LNCAP (cell line): ENCODE measurements around the gene C2orf72.

Experiments
- TF ChIP-seq, protein P1 (sequence below): fragments of 450-650 bp; IDR thresholded peaks from 2 replicates; pipeline ENCODE4 v1.5.1; 2017; ENCODE audit warnings: mild to moderate bottlenecking

C2orf72 gene

DNA sequence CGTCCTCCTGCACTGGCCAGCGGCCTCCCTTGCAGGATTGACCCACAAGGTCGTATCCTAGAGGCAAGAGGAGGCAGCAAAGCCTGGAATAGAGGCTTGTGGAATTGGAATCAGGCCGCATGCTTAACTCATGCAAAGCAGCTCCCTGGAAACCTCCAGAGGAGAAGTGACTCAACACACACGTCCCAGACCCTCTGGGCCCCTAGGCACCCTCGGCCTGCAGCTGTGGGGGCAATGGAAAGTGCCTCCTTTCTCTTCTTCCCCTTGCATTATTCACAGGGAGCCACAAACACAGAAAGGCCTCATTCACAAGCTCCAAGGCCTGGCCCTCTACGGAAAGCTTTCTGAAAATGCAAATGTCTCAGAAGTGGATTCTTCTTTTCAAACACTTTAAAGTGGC, 21.8 kb upstream of the C2orf72 start:
- TF ChIP-seq, protein P1, sequence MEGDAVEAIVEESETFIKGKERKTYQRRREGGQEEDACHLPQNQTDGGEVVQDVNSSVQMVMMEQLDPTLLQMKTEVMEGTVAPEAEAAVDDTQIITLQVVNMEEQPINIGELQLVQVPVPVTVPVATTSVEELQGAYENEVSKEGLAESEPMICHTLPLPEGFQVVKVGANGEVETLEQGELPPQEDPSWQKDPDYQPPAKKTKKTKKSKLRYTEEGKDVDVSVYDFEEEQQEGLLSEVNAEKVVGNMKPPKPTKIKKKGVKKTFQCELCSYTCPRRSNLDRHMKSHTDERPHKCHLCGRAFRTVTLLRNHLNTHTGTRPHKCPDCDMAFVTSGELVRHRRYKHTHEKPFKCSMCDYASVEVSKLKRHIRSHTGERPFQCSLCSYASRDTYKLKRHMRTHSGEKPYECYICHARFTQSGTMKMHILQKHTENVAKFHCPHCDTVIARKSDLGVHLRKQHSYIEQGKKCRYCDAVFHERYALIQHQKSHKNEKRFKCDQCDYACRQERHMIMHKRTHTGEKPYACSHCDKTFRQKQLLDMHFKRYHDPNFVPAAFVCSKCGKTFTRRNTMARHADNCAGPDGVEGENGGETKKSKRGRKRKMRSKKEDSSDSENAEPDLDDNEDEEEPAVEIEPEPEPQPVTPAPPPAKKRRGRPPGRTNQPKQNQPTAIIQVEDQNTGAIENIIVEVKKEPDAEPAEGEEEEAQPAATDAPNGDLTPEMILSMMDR: no peak

DNA sequence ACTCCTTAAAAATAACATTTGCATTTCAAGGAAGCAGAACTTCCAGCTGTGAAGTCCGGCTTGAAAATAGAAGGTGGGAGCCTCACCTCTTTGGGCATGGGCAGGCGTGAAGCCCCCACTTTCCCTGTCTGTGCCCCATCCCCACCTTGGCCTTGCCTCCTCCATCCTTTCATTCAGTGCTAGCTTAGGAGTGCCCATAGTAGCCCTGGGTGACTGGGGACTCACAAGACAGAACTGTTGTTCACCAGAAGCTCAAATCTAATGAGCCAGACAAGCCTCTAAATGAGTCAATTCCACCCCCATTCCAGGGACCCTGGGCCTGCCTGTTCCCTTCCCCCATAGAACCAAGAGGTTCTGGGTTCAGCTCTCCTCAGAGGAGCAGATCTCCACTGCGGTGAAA, 21.4 kb upstream of the C2orf72 start:
- TF ChIP-seq, protein P1: no peak

DNA sequence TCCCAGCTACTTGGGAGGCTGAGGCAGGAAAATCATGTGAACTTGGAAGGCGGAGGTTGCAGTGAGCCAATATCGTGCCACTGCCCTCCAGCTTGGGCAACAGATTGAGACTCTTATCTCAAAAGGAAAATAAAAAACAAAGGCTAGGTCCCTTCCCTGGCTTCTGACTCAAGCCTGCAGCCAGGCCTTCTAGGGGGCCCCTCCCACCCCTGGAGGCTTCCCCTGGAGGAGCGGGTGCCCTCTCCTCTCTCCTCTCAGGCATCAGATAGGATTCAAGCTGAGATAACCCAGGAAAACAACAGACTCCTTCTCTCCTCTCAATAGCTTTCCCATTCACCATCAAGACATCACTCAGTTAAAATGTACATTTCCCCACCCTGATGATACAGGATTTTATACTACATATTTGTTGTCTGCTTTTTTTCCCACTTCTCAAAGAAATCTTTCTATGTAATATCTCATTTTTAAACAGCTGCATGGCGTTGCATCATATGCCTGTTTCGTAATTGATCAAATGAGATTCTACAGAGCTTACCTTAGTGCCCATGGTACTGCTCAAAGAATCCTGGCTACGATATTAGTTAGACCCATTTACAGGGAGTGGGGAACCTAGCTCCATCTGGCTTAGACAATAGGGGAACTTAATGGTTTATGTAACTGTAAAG, 20.6 kb upstream of the C2orf72 start:
- TF ChIP-seq, protein P1: no peak

DNA sequence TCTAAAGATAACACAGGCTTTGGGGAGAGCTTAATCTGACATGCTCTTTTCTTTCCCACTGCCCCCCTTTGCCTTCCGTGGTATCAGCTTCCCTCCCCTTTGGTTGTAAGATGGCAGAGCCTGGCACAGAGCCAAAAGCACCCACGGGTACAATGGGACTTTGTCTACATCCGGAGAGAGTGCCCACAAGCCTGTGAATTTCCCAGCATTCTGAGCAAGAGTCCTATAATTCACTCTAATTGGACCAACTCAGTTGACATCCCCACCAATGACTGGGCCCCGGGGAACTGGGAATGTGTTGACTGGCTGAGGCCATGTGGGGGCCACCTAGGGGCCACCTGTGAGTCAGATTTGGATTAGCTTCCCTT, 20.1 kb upstream of the C2orf72 start:
- TF ChIP-seq, protein P1: no peak

DNA sequence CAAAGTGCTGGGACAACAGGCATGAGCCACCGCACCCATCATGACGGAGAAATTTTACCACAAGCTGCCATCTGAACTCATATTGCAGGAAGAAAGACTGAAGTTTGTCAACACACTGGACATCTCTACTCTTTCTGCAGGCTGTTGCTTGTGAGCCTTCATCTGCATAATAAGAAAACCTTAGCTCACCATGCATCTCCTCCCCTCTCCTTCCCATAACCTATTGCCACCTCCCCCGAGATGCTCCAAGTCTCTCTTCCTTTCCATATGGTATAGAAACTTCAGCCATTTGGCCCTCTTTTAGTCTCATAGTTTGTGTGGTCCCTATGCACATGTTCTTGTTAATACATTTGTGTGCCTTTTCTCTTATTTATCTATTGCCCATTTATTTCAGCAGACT, 19.1 kb upstream of the C2orf72 start:
- TF ChIP-seq, protein P1: no peak

DNA sequence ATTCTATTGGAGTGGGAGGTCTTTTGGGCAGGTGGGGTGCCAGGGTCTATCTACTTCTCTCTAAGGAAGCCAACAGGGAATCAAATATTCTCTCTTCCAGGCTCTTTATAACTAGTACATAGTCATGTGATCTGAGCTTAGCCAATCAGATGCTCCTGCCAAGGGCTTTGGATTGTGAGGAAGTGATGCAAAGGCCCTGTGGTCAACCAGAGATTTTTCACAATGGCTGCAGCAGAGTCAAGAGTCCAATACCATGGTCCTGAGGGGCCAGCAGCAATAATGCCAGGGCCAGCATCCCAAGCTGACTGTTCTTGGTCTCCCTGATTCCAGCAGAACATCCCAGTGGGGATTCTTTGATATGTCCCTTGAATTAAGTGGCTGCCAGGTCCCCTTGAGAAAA, 8.4 kb upstream of the C2orf72 start:
- TF ChIP-seq, protein P1: no peak

DNA sequence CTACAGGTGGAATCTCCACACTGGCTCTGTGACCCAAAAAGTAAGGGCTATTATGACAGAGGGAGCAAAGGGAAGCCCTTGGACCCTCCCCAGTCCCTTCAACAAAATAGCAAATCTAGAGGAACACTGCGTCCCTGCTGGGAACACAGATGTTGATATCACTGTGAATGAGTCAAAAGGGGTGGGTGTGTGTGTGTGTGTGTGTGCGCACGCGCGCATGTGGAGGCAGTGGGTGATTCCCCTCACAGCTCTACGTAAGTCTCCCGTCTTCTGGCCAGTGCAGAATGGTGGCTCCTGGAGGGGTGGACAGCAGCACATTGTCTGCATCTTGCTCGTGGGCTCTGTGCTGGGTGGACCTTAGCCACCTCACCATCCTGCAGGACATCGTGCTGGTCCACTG, 7.8 kb upstream of the C2orf72 start:
- TF ChIP-seq, protein P1: no peak

DNA sequence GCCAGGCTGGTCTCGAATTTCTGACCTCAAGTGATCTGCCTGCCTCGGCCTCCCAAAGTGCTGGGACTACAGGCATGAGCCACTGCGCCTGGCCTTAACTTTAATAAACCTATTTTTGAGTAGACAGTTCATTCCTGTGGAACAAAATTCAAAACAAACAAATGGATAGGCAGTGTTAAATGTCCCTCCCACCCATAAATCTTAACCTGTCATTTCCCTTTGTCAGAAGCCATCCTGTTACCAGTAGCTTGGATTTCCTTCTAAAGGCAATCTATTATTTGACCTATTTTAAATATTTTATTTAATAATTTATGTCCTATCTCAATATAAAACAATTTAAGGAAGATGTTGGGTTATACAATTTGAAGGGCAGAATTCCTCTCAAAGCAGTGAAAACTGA, 6.6 kb upstream of the C2orf72 start:
- TF ChIP-seq, protein P1: no peak
